Gastrocnemius medialis (tissue), 4 donors: ENCODE measurements around the gene VPS54. TPM values are rescaled to one million over a fixed set of nuclear protein-coding genes. Genes with fewer than 3 reads are reported as not detected.
"Not testable (repeated sequence)": the region's sequence is repeated elsewhere in the genome, so short reads cannot be mapped to it uniquely, and the experiment has no call there.

Experiments
- ATAC-seq, 2 donors: fragments of 150-250 bp; one replicate each; pipeline ENCODE4 v1.9.1; 2016
- DNase-seq, 2 donors: peaks; one replicate each; pipeline ENCODE4 v3.0.0-alpha.2; 2019
- H3K27ac ChIP-seq, 4 donors: fragments of 200-600 bp; sonication (generic); 1 replicate in 1 of 4; 2 replicates in 3 of 4; pipeline ENCODE4 v1.5.1; 2016 to 2018; ENCODE audit warnings: mild to moderate bottlenecking in 2 of 4, moderate library complexity in 1 of 4
- H3K27me3 ChIP-seq, 3 donors: fragments of 200-600 bp; sonication (generic) in 2 of 3; 1 replicate in 1 of 3; 2 replicates in 2 of 3; pipeline versions ENCODE4 v1.5.1 to v1.6.0; 2016 to 2019; ENCODE audit warnings: mild to moderate bottlenecking in 1 of 3, moderate library complexity in 1 of 3
- H3K36me3 ChIP-seq, 2 donors: fragments of 200-600 bp; sonication (generic) in 1 of 2; one replicate each; pipeline ENCODE4 v1.5.1; 2017 to 2018
- H3K4me1 ChIP-seq, 2 donors: fragments of 200-600 bp; sonication (generic) in 1 of 2; one replicate each; pipeline ENCODE4 v1.5.1; 2016 to 2017; ENCODE audit warnings: mild to moderate bottlenecking in 2 of 2
- H3K4me3 ChIP-seq, 4 donors: fragments of 200-600 bp; sonication (generic) in 3 of 4; 1 replicate in 1 of 4; 2 replicates in 3 of 4; pipeline ENCODE4 v1.5.1; 2016 to 2019; ENCODE audit warnings: mild to moderate bottlenecking in 2 of 4
- H3K9me3 ChIP-seq, 3 donors: fragments of 200-600 bp; sonication (generic) in 2 of 3; 1 replicate in 1 of 3; 2 replicates in 2 of 3; pipeline ENCODE4 v1.5.1; 2016 to 2019
- POLR2A ChIP-seq, 2 donors: fragments of 450-650 bp; IDR thresholded peaks; one replicate each; pipeline ENCODE4 v1.6.1; 2017; ENCODE audit warnings: antibody characterized with exemption in 2 of 2, mild to moderate bottlenecking in 2 of 2, moderate library complexity in 2 of 2
- in situ Hi-C, 4 donors: fragments of 200-750 bp; cut with MboI; loops; one replicate each; pipeline versions ENCODE4 v1.15.0 to v1.8.0; 2017; ENCODE audit warnings: low sequenced_read_pairs in 4 of 4
- intact Hi-C: fragments of 100-400 bp; cut with DNase I; formaldehyde crosslinking; loops from one replicate; pipeline ENCODE4 v1.15.1; 2023; ENCODE audit warnings: low total_unique reads
- total RNA-seq, 4 donors: library from RNA; depleted of rRNA; stranded (reverse); fragments of >200 nt; gene quantifications; one replicate each; pipeline versions ENCODE4 v1.1.0 to v1.2.3, GENCODE V29; 2016
- TF ChIP-seq, protein P1 (sequence below), 5 experiments: fragments of 450-650 bp in 3 of 5; fragments of 200-600 bp in 2 of 5; sonication (generic) in 2 of 5; IDR thresholded peaks in 4 of 5; conservative IDR thresholded peaks in 1 of 5; 1 replicate in 4 of 5; 2 replicates in 1 of 5; pipeline ENCODE4 v1.5.1; 2016 to 2019; ENCODE audit warnings: antibody characterized with exemption in 5 of 5, mild to moderate bottlenecking in 3 of 5, moderate library complexity in 3 of 5

The VPS54 gene
- total RNA-seq, 4 donors from 2014 or later, result 7.9 to 12.4 (median 9.8) TPM

GRCh38 chr2:63980794-63981193 lies 38.4 kb downstream of the VPS54 start:
- no peak for TF ChIP-seq POLR2A (IDR thresholded peaks at IDR 0.05)
- TF ChIP-seq, protein P1, sequence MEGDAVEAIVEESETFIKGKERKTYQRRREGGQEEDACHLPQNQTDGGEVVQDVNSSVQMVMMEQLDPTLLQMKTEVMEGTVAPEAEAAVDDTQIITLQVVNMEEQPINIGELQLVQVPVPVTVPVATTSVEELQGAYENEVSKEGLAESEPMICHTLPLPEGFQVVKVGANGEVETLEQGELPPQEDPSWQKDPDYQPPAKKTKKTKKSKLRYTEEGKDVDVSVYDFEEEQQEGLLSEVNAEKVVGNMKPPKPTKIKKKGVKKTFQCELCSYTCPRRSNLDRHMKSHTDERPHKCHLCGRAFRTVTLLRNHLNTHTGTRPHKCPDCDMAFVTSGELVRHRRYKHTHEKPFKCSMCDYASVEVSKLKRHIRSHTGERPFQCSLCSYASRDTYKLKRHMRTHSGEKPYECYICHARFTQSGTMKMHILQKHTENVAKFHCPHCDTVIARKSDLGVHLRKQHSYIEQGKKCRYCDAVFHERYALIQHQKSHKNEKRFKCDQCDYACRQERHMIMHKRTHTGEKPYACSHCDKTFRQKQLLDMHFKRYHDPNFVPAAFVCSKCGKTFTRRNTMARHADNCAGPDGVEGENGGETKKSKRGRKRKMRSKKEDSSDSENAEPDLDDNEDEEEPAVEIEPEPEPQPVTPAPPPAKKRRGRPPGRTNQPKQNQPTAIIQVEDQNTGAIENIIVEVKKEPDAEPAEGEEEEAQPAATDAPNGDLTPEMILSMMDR (IDR thresholded peaks at IDR 0.05 in 4 of 5, conservative IDR thresholded peaks at IDR 0.05 in 1 of 5), result no peak
- H3K4me1 ChIP-seq, result peaks cover 13 to 19% of the 10 kb centered on the region in 2 donors
- intact Hi-C loops, result no loop called here
- H3K27me3 ChIP-seq, result no peaks in the 10 kb centered on the region
- in situ Hi-C loops, result no loop called here
- no peak for DNase-seq
- no peak for ATAC-seq
- no peak overlapping the region for H3K4me3 ChIP-seq
- no peaks in the 10 kb centered on the region for H3K9me3 ChIP-seq
- peaks cover 0 to 18% of the 10 kb centered on the region in 2 donors for H3K36me3 ChIP-seq
- H3K27ac ChIP-seq, result no peak overlapping the region

GRCh38 chr2:63977904-63978303 lies 41.3 kb downstream of the VPS54 start:
- in situ Hi-C loops (no loop called here), intact Hi-C loops (no loop called here)
- DNase-seq, result no peak
- TF ChIP-seq, protein P1 (IDR thresholded peaks at IDR 0.05 in 4 of 5, conservative IDR thresholded peaks at IDR 0.05 in 1 of 5), result no peak
- TF ChIP-seq POLR2A (IDR thresholded peaks at IDR 0.05), result no peak
- H3K27ac ChIP-seq, result no peak overlapping the region
- H3K4me1 ChIP-seq, result no peaks in the 10 kb centered on the region
- no peaks in the 10 kb centered on the region for H3K9me3 ChIP-seq
- peaks cover 0 to 29% of the 10 kb centered on the region in 2 donors for H3K36me3 ChIP-seq
- H3K27me3 ChIP-seq, result no peaks in the 10 kb centered on the region
- H3K4me3 ChIP-seq, result no peak overlapping the region
- no peak for ATAC-seq

GRCh38 chr2:63976125-63976510 lies 43.1 kb downstream of the VPS54 start:
- intact Hi-C loops, result no loop called here
- H3K27ac ChIP-seq, result no peak overlapping the region
- H3K4me1 ChIP-seq, result no peaks in the 10 kb centered on the region
- H3K27me3 ChIP-seq, result no peaks in the 10 kb centered on the region
- no peaks in the 10 kb centered on the region for H3K9me3 ChIP-seq
- no peak for ATAC-seq
- no peak for TF ChIP-seq POLR2A (IDR thresholded peaks at IDR 0.05)
- TF ChIP-seq, protein P1 (IDR thresholded peaks at IDR 0.05 in 4 of 5, conservative IDR thresholded peaks at IDR 0.05 in 1 of 5), result no peak
- H3K4me3 ChIP-seq, result no peak overlapping the region
- DNase-seq, result no peak
- in situ Hi-C loops, result no loop called here
- peaks cover 0 to 26% of the 10 kb centered on the region in 2 donors for H3K36me3 ChIP-seq

GRCh38 chr2:63975437-63976124 lies 43.6 kb downstream of the VPS54 start:
- Histone ChIP-seq H3K4me3 (no peak overlapping the region), H3K36me3 (peaks cover 0 to 28% of the 10 kb centered on the region in 2 donors), H3K27me3 (no peaks in the 10 kb centered on the region), H3K9me3 (no peaks in the 10 kb centered on the region), H3K4me1 (no peaks in the 10 kb centered on the region), H3K27ac (no peak overlapping the region)
- in situ Hi-C loops (no loop called here), intact Hi-C loops (no loop called here)
- TF ChIP-seq, protein P1 (IDR thresholded peaks at IDR 0.05 in 4 of 5, conservative IDR thresholded peaks at IDR 0.05 in 1 of 5), result no peak
- no peak for TF ChIP-seq POLR2A (IDR thresholded peaks at IDR 0.05)
- DNase-seq (no peak), ATAC-seq (no peak)

DNA sequence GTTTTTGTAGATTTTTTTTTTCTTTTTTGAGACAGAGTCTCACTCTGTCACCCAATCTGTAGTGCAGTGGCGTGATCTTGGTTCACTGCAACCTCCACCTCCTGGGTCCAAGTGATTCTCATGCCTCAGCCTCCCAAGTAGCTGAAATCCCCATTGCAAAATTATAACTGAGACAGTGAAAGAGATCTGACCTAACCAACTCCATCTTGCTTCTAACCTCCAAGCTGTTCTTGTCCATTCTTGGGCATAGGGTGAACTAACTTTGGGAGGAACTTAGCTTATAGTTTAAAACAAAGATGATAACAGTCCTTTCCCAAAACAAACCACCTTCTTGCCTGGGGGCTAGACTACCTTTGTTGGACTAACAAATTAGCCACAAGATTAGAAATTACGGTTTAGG lies 44.2 kb downstream of the VPS54 start:
- H3K4me3 ChIP-seq, H3K9me3 ChIP-seq, intact Hi-C loops, H3K4me1 ChIP-seq, ATAC-seq, H3K27me3 ChIP-seq, DNase-seq, in situ Hi-C loops, H3K27ac ChIP-seq: not testable (repeated sequence)
- peaks cover 0 to 31% of the 10 kb centered on the region in 2 donors for H3K36me3 ChIP-seq
